Measurements from ENCODE around the gene CTTNBP2NL.
"Not testable (repeated sequence)": the region's sequence is repeated elsewhere in the genome, so short reads cannot be mapped to it uniquely, and the experiment has no call there.

Gene CTTNBP2NL

GRCh38 chr1:112462953-112463279, 66.9 kb downstream of the CTTNBP2NL start:
- DNase-seq (ENCODE audit: low read depth in 2 of 2) = no peak

- DNase-seq (ENCODE audit: low read depth in 2 of 2) = no peak
Measured at GRCh38 chr1:112464501-112464900, 68.5 kb downstream of the CTTNBP2NL start.

GRCh38 chr1:112465122-112465521, 69.1 kb downstream of the CTTNBP2NL start:
- no peak for DNase-seq (ENCODE audit: low read depth in 2 of 2)

GRCh38 chr1:112466078-112466660, 70.2 kb downstream of the CTTNBP2NL start:
- peak; percentile 62 to 72 for DNase-seq (ENCODE audit: low read depth in 2 of 2)

GRCh38 chr1:112470324-112470723, 74.3 kb downstream of the CTTNBP2NL start:
- not testable (repeated sequence) for DNase-seq (ENCODE audit: low read depth in 2 of 2)

GRCh38 chr1:112470966-112471365, 75.0 kb downstream of the CTTNBP2NL start:
- DNase-seq (ENCODE audit: low read depth in 2 of 2) = no peak

GRCh38 chr1:112472142-112472541, 76.1 kb downstream of the CTTNBP2NL start:
- no peak for DNase-seq (ENCODE audit: low read depth in 2 of 2)

GRCh38 chr1:112477550-112477949, 81.5 kb downstream of the CTTNBP2NL start:
- DNase-seq (ENCODE audit: low read depth in 2 of 2) = no peak

- DNase-seq (ENCODE audit: low read depth in 2 of 2) = no peak
Measured at GRCh38 chr1:112478314-112478713, 82.3 kb downstream of the CTTNBP2NL start.

GRCh38 chr1:112486063-112486462, 90.0 kb downstream of the CTTNBP2NL start:
- DNase-seq (ENCODE audit: low read depth in 2 of 2) = not testable (repeated sequence)

GRCh38 chr1:112487686-112488085, 91.7 kb downstream of the CTTNBP2NL start:
- not testable (repeated sequence) for DNase-seq (ENCODE audit: low read depth in 2 of 2)

GRCh38 chr1:112488141-112488540, 92.1 kb downstream of the CTTNBP2NL start:
- no peak for DNase-seq (ENCODE audit: low read depth in 2 of 2)

- no peak for DNase-seq (ENCODE audit: low read depth in 2 of 2)
Measured at GRCh38 chr1:112492076-112492475, 96.1 kb downstream of the CTTNBP2NL start.

- DNase-seq (ENCODE audit: low read depth in 2 of 2) = no peak
Measured at GRCh38 chr1:112493351-112493750, 97.3 kb downstream of the CTTNBP2NL start.

- no peak for DNase-seq (ENCODE audit: low read depth in 2 of 2)
Measured at GRCh38 chr1:112496290-112496689, 100.3 kb downstream of the CTTNBP2NL start.

GRCh38 chr1:112501810-112502641, 106.0 kb downstream of the CTTNBP2NL start:
- peak in 1 of 2 donors; percentile 41 for DNase-seq (ENCODE audit: low read depth in 2 of 2)

- DNase-seq (ENCODE audit: low read depth in 2 of 2) = no peak
Measured at GRCh38 chr1:112502826-112503225, 106.8 kb downstream of the CTTNBP2NL start.

- DNase-seq (ENCODE audit: low read depth in 2 of 2) = no peak
Measured at GRCh38 chr1:112504001-112504660, 108.1 kb downstream of the CTTNBP2NL start.

GRCh38 chr1:112504661-112505399, 108.8 kb downstream of the CTTNBP2NL start:
- DNase-seq (ENCODE audit: low read depth in 2 of 2) = no peak

- no peak for DNase-seq (ENCODE audit: low read depth in 2 of 2)
Measured at GRCh38 chr1:112505400-112505785, 109.4 kb downstream of the CTTNBP2NL start.

GRCh38 chr1:112505878-112506277, 109.9 kb downstream of the CTTNBP2NL start:
- no peak for DNase-seq (ENCODE audit: low read depth in 2 of 2)

GRCh38 chr1:112506306-112506705, 110.3 kb downstream of the CTTNBP2NL start:
- DNase-seq (ENCODE audit: low read depth in 2 of 2) = no peak

Data from stimulated activated CD4-positive, alpha-beta T cell treated with anti-CD3 and anti-CD28 coated beads, Interleukin-1b, Interleukin-23, amount 100 ng/mL, for 1 hour (primary cell).